Measurements from ENCODE around the gene TMEM190.
"Not testable (repeated sequence)": the region's sequence is repeated elsewhere in the genome, so short reads cannot be mapped to it uniquely, and the experiment has no call there.

TMEM190 gene

GRCh38 chr19:55376241-55376933 is at the start of gene TMEM190:
Gene TMEM190 (plus strand): TSS chr19:55376826. CDS start chr19:55376854, 28 bp downstream.
- no peak for DNase-seq

- not testable (repeated sequence) for DNase-seq
Measured at GRCh38 chr19:55328774-55329318, 47.8 kb upstream of the TMEM190 start.

- not testable (repeated sequence) for DNase-seq
Measured at GRCh38 chr19:55329791-55330190, 46.8 kb upstream of the TMEM190 start.

- no peak for DNase-seq
Measured at GRCh38 chr19:55333870-55334269, 42.8 kb upstream of the TMEM190 start.

GRCh38 chr19:55336101-55336500 is 40.5 kb upstream of the TMEM190 start:
- DNase-seq = no peak

- DNase-seq = peak; percentile 100
Measured at GRCh38 chr19:55339105-55339888, 37.3 kb upstream of the TMEM190 start, which contains the start of gene KMT5C. Gene KMT5C (plus strand): TSS chr19:55339876. CDS start chr19:55341937, 2,061 bp downstream.

GRCh38 chr19:55339889-55340783 is 36.5 kb upstream of the TMEM190 start:
- DNase-seq = no peak

GRCh38 chr19:55340784-55341147 is 35.9 kb upstream of the TMEM190 start:
- DNase-seq = no peak

GRCh38 chr19:55341171-55341588 is 35.4 kb upstream of the TMEM190 start:
- DNase-seq = peak; percentile 77

GRCh38 chr19:55341595-55342531 is 34.8 kb upstream of the TMEM190 start:
- DNase-seq = no peak

GRCh38 chr19:55344444-55344843 is 32.2 kb upstream of the TMEM190 start:
- no peak for DNase-seq

GRCh38 chr19:55345101-55345817 is 31.4 kb upstream of the TMEM190 start:
- DNase-seq = no peak

- no peak for DNase-seq
Measured at GRCh38 chr19:55345818-55346724, 30.6 kb upstream of the TMEM190 start.

- no peak for DNase-seq
Measured at GRCh38 chr19:55346725-55347441, 29.7 kb upstream of the TMEM190 start.

- no peak for DNase-seq
Measured at GRCh38 chr19:55347442-55348009, 29.1 kb upstream of the TMEM190 start.

- no peak for DNase-seq
Measured at GRCh38 chr19:55348317-55349034, 28.1 kb upstream of the TMEM190 start.

GRCh38 chr19:55350620-55351315 is 25.9 kb upstream of the TMEM190 start:
- DNase-seq = no peak

Data from NCI-H774 (cell line).